Esophagus squamous epithelium (tissue), 5 donors: Measurements from ENCODE around the gene PRKCB. TPM values are rescaled to one million over a fixed set of nuclear protein-coding genes. Genes with fewer than 3 reads are reported as not detected.
A peak's percentile ranks its signal among the peaks of the same experiment; 100 is the strongest.

ENCODE experiments used
- DNase-seq: peaks from one replicate; lab custom pipeline; 2025; lab: John Stamatoyannopoulos, UW
- H3K27ac ChIP-seq, 4 donors: fragments of 200-600 bp; sonication (generic); one replicate each; pipeline ENCODE4 v1.5.1; 2016 to 2019; ENCODE audit warnings: mild to moderate bottlenecking in 1 of 4
- H3K27me3 ChIP-seq, 4 donors: fragments of 200-600 bp; sonication (generic); 1 replicate in 3 of 4; 2 replicates in 1 of 4; pipeline versions ENCODE4 v1.5.1 to v1.6.0; 2017 to 2021; ENCODE audit warnings: antibody characterized with exemption in 1 of 4
- H3K36me3 ChIP-seq, 3 donors: fragments of 200-600 bp; sonication (generic); one replicate each; pipeline ENCODE4 v1.5.1; 2016 to 2019
- H3K4me1 ChIP-seq, 3 donors: fragments of 200-600 bp; sonication (generic); one replicate each; pipeline ENCODE4 v1.5.1; 2017 to 2019
- H3K4me3 ChIP-seq, 4 donors: fragments of 200-600 bp; sonication (generic); 1 replicate in 3 of 4; 2 replicates in 1 of 4; pipeline ENCODE4 v1.5.1; 2016 to 2019; ENCODE audit warnings: mild to moderate bottlenecking in 2 of 4, moderate library complexity in 1 of 4
- H3K9me3 ChIP-seq, 3 donors: fragments of 200-600 bp; sonication (generic); one replicate each; pipeline ENCODE4 v1.5.1; 2016 to 2019
- CTCF ChIP-seq, 6 experiments: fragments of 450-650 bp in 4 of 6; fragments of 200-600 bp in 2 of 6; sonication (generic) in 2 of 6; IDR thresholded peaks; one replicate each; pipeline ENCODE4 v1.5.1; 2016 to 2019; ENCODE audit warnings: antibody characterized with exemption in 6 of 6, mild to moderate bottlenecking in 4 of 6, moderate library complexity in 4 of 6
- POLR2A ChIP-seq, 4 donors: fragments of 450-650 bp; IDR thresholded peaks; one replicate each; pipeline ENCODE4 v1.6.1; 2017; ENCODE audit warnings: antibody characterized with exemption in 4 of 4, mild to moderate bottlenecking in 4 of 4, moderate library complexity in 3 of 4
- WGBS, 2 donors: methylation state at CpG; one replicate each; pipeline ENCODE4 v1.1.5; 2018; 5-methylcytosine and 5-hydroxymethylcytosine counted together
- intact Hi-C: fragments of 100-400 bp; cut with DNase I; formaldehyde crosslinking; loops from one replicate; pipeline ENCODE4 v1.15.0; 2022
- total RNA-seq, 4 donors: library from RNA; depleted of rRNA; stranded (reverse); fragments of >200 nt; gene quantifications; one replicate each; pipeline ENCODE4 v1.1.0, GENCODE V29; 2016
- donor health status: DM: yes; HTN: yes; CAD: no.

The PRKCB gene
- total RNA-seq, 4 donors from 2014 or later = 0.38 to 4.0 (median 1.7) TPM

- Histone ChIP-seq H3K27me3 (peaks cover 0 to 2% (median 0%) of the 10 kb centered on the region in 4 donors), H3K4me1 (no peaks in the 10 kb centered on the region), H3K27ac (no peak overlapping the region), H3K4me3 (no peak overlapping the region), H3K36me3 (no peaks in the 10 kb centered on the region), H3K9me3 (no peaks in the 10 kb centered on the region)
- 28 to 30% methylated on average over 11 of the region's 11 CpGs for WGBS, 2 donors
- no peak for DNase-seq
- no peak for TF ChIP-seq POLR2A (IDR thresholded peaks at IDR 0.05)
- peak; percentile 52 to 81 (median 70) for TF ChIP-seq CTCF (IDR thresholded peaks at IDR 0.05)
- intact Hi-C loops = loop anchor here (5.0 kb wide), 1 partner anchor 460 kb away; no protein-coding TSS in a partner anchor
Observed at GRCh38 chr16:24041834-24042631, 206.2 kb downstream of the PRKCB start.

- WGBS, 2 donors = 84 to 88% methylated on average over 2 of the region's 2 CpGs
- H3K9me3 ChIP-seq = no peaks in the 10 kb centered on the region
- no peak for TF ChIP-seq POLR2A (IDR thresholded peaks at IDR 0.05)
- H3K27ac ChIP-seq = no peak overlapping the region
- no peaks in the 10 kb centered on the region for H3K4me1 ChIP-seq
- intact Hi-C loops = loop anchor here (5.0 kb wide), 1 partner anchor 458 kb away; no protein-coding TSS in a partner anchor
- H3K36me3 ChIP-seq = no peaks in the 10 kb centered on the region
- DNase-seq = no peak
- H3K4me3 ChIP-seq = no peak overlapping the region
- peaks cover 0 to 4% (median 0%) of the 10 kb centered on the region in 4 donors for H3K27me3 ChIP-seq
Observed at GRCh38 chr16:24044467-24044866, 208.7 kb downstream of the PRKCB start.

GRCh38 chr16:24045641-24046040 is 209.9 kb downstream of the PRKCB start:
- intact Hi-C loops = loop anchor here (5.0 kb wide), 1 partner anchor 207 kb away; no protein-coding TSS in a partner anchor
- Histone ChIP-seq H3K4me3 (no peak overlapping the region), H3K27me3 (peaks cover 0 to 8% (median 0%) of the 10 kb centered on the region in 4 donors), H3K36me3 (no peaks in the 10 kb centered on the region), H3K4me1 (no peaks in the 10 kb centered on the region), H3K9me3 (no peaks in the 10 kb centered on the region), H3K27ac (no peak overlapping the region)
- TF ChIP-seq POLR2A (IDR thresholded peaks at IDR 0.05) (no peak), CTCF (IDR thresholded peaks at IDR 0.05) (no peak)
- no peak for DNase-seq
- 43 to 49% methylated on average over 4 to 10 of the region's 12 CpGs for WGBS, 2 donors

GRCh38 chr16:24046442-24046841 is 210.7 kb downstream of the PRKCB start:
- no peak for TF ChIP-seq CTCF (IDR thresholded peaks at IDR 0.05)
- no peak for TF ChIP-seq POLR2A (IDR thresholded peaks at IDR 0.05)
- Histone ChIP-seq H3K9me3 (no peaks in the 10 kb centered on the region), H3K27ac (no peak overlapping the region), H3K4me1 (no peaks in the 10 kb centered on the region), H3K4me3 (no peak overlapping the region), H3K27me3 (peaks cover 0 to 8% (median 0%) of the 10 kb centered on the region in 4 donors), H3K36me3 (no peaks in the 10 kb centered on the region)
- 39 to 68% methylated on average over 4 of the region's 4 CpGs for WGBS, 2 donors
- DNase-seq = no peak
- intact Hi-C loops = loop anchor here (5.0 kb wide), 1 partner anchor 206 kb away; no protein-coding TSS in a partner anchor

GRCh38 chr16:24049113-24049512 is 213.3 kb downstream of the PRKCB start:
- intact Hi-C loops = loop anchor here (5.0 kb wide), 1 partner anchor 203 kb away; no protein-coding TSS in a partner anchor
- no peak for DNase-seq
- H3K36me3 ChIP-seq = no peaks in the 10 kb centered on the region
- H3K4me1 ChIP-seq = no peaks in the 10 kb centered on the region
- TF ChIP-seq CTCF (IDR thresholded peaks at IDR 0.05) (no peak), POLR2A (IDR thresholded peaks at IDR 0.05) (no peak)
- no peak overlapping the region for H3K4me3 ChIP-seq
- H3K9me3 ChIP-seq = no peaks in the 10 kb centered on the region
- H3K27ac ChIP-seq = no peak overlapping the region
- H3K27me3 ChIP-seq = peaks cover 0 to 8% (median 0%) of the 10 kb centered on the region in 4 donors
- 73% methylated on average over 5 of the region's 5 CpGs; no CpG with 5 or more reads in 1 of the 2 donors for WGBS, 2 donors
